ENCODE measurements around the gene SNCAIP. TPM values are rescaled to one million over a fixed set of nuclear protein-coding genes. Genes with fewer than 3 reads are reported as not detected.

Gene SNCAIP
- total RNA-seq, 1 donor from 2014 or later: 4.2 TPM

DNA sequence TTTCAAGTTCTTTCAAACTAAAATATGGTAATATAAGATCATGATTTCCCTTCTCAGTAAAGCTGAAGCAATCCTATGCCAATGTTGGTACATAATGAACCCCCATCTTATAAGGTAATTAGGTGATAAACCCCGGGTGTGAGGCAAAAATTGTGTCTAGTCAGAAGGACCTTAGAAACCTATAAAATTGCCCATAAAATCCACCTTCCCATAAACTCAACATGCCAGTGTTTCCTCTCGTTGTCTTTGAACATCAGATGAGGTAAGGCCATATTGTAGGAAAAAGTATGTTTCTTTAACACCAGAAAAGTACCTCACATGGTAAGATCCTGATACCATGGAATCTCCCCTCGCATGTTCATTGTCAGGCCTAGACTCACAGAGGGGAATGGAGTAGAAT, 43.3 kb downstream of the SNCAIP start:
- H3K4me1 Mint-ChIP-seq (ENCODE audit: unreplicated experiment): no peaks in the 10 kb centered on the region
- no peaks in the 10 kb centered on the region for H3K27me3 Mint-ChIP-seq (ENCODE audit: unreplicated experiment)
- no peak overlapping the region for H3K4me3 Mint-ChIP-seq (ENCODE audit: unreplicated experiment)
- H3K9me3 Mint-ChIP-seq (ENCODE audit: unreplicated experiment): no peaks in the 10 kb centered on the region
- H3K27ac Mint-ChIP-seq (ENCODE audit: unreplicated experiment): no peak overlapping the region
- no peaks in the 10 kb centered on the region for H3K36me3 Mint-ChIP-seq (ENCODE audit: unreplicated experiment)
- TF ChIP-seq, protein P1, sequence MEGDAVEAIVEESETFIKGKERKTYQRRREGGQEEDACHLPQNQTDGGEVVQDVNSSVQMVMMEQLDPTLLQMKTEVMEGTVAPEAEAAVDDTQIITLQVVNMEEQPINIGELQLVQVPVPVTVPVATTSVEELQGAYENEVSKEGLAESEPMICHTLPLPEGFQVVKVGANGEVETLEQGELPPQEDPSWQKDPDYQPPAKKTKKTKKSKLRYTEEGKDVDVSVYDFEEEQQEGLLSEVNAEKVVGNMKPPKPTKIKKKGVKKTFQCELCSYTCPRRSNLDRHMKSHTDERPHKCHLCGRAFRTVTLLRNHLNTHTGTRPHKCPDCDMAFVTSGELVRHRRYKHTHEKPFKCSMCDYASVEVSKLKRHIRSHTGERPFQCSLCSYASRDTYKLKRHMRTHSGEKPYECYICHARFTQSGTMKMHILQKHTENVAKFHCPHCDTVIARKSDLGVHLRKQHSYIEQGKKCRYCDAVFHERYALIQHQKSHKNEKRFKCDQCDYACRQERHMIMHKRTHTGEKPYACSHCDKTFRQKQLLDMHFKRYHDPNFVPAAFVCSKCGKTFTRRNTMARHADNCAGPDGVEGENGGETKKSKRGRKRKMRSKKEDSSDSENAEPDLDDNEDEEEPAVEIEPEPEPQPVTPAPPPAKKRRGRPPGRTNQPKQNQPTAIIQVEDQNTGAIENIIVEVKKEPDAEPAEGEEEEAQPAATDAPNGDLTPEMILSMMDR (IDR thresholded peaks at IDR 0.05): no peak
- no peak for DNase-seq (ENCODE audit: extremely low spot score, unreplicated experiment)

DNA sequence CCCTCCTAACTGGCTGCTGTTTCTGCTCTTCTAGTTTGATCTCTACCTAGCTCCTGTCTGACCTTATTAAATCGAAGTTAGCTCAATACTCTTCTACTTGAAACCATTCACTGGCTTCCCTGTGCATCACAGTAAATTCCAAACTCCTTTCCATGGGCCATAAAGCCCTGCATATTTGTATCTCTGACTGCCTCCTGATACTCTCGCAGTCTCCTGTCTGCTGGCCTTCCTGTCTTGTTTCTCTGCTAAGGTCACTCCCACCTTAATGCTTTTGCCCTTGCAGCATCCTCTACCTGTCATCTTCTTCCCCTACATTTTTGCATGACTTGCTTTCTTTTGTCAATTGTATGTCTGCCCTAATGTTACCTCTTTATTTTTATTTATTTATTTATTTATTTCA, 44.8 kb downstream of the SNCAIP start:
- no peak overlapping the region for H3K27ac Mint-ChIP-seq (ENCODE audit: unreplicated experiment)
- H3K4me3 Mint-ChIP-seq (ENCODE audit: unreplicated experiment): no peak overlapping the region
- H3K27me3 Mint-ChIP-seq (ENCODE audit: unreplicated experiment): no peaks in the 10 kb centered on the region
- no peak for DNase-seq (ENCODE audit: extremely low spot score, unreplicated experiment)
- no peaks in the 10 kb centered on the region for H3K36me3 Mint-ChIP-seq (ENCODE audit: unreplicated experiment)
- H3K4me1 Mint-ChIP-seq (ENCODE audit: unreplicated experiment): no peaks in the 10 kb centered on the region
- no peaks in the 10 kb centered on the region for H3K9me3 Mint-ChIP-seq (ENCODE audit: unreplicated experiment)
- TF ChIP-seq, protein P1 (IDR thresholded peaks at IDR 0.05): no peak

DNA sequence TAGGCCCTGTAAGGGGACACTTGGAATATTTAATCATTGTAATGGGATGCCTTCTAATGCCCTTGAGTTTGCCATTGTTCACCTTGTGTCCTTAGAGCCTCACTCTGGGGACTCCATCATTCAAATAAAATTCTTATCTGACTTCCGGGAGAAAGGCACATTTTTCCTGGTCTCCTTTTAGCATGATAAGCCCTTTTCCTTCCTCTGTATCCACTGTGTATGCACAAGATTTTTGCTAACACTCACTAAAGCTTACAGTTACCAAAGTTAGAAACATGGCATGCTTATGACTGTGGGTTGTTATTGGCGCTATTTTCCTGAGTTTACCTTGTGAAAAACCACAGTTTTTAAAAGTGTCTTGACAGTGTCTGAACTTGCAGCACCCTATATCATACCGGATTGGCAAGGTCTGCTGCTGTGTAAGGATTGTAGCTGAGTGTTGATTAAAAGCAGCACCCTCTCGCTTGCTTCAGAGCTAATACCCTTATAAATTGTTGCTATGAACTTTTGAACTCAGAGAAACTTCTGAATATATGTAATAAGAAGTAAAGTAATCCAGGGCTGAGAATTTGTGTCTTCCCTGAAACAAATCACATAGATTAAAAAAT, 46.4 kb downstream of the SNCAIP start:
- Mint-ChIP-seq H3K27me3 (ENCODE audit: unreplicated experiment) (no peaks in the 10 kb centered on the region), H3K27ac (ENCODE audit: unreplicated experiment) (no peak overlapping the region), H3K4me3 (ENCODE audit: unreplicated experiment) (no peak overlapping the region)

DNA sequence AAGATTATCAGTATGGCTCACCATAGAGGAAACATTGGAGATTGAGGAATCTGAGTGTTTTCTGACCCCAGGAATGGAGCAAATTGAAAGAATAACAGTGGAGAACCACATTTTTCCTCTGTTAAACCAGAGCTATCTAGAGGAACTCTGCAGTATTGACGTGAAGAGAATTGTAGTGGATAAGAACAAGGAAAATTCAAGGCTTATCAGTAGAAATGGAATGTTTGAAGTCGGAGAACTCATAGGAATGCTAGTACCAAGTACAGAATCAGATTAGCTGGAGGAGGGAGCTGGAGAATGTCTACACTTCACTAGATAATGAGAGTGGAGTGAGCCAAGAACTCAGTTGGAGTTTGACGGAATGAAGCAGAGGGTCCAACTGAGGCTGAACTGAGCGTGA, 50.3 kb downstream of the SNCAIP start:
- Mint-ChIP-seq H3K27me3 (ENCODE audit: unreplicated experiment) (no peaks in the 10 kb centered on the region), H3K27ac (ENCODE audit: unreplicated experiment) (no peak overlapping the region), H3K4me1 (ENCODE audit: unreplicated experiment) (no peaks in the 10 kb centered on the region), H3K9me3 (ENCODE audit: unreplicated experiment) (no peaks in the 10 kb centered on the region), H3K36me3 (ENCODE audit: unreplicated experiment) (no peaks in the 10 kb centered on the region), H3K4me3 (ENCODE audit: unreplicated experiment) (no peak overlapping the region)
- DNase-seq (ENCODE audit: extremely low spot score, unreplicated experiment): no peak
- TF ChIP-seq, protein P1 (IDR thresholded peaks at IDR 0.05): no peak

More for the DNA sequence above, 46.4 kb downstream of the SNCAIP start:
- no peaks in the 10 kb centered on the region for H3K36me3 Mint-ChIP-seq (ENCODE audit: unreplicated experiment)
- no peak for DNase-seq (ENCODE audit: extremely low spot score, unreplicated experiment)
- no peaks in the 10 kb centered on the region for H3K4me1 Mint-ChIP-seq (ENCODE audit: unreplicated experiment)
- TF ChIP-seq, protein P1 (IDR thresholded peaks at IDR 0.05): no peak
- no peaks in the 10 kb centered on the region for H3K9me3 Mint-ChIP-seq (ENCODE audit: unreplicated experiment)

DNA sequence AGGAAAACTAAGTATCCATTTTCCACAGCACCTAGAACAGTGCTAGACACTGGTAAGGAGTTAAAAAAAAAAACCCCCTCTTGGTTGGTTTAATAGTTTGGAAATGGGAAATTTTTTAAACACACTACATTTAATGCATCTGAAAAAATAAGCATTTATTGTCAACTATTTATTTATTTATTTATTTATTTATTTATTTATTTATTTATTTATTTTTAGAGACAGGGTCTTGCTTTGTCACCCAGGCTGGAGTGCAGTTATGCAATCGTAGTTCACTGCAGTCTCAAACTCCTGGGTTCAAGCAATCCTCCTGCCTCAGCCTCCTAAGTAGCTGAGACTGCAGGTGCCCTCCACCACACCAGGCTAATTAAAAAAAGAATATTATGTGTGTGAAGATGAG, 51.6 kb downstream of the SNCAIP start:
- TF ChIP-seq, protein P1 (IDR thresholded peaks at IDR 0.05): no peak
- Mint-ChIP-seq H3K27me3 (ENCODE audit: unreplicated experiment) (no peaks in the 10 kb centered on the region), H3K4me3 (ENCODE audit: unreplicated experiment) (no peak overlapping the region), H3K27ac (ENCODE audit: unreplicated experiment) (no peak overlapping the region), H3K36me3 (ENCODE audit: unreplicated experiment) (no peaks in the 10 kb centered on the region), H3K4me1 (ENCODE audit: unreplicated experiment) (no peaks in the 10 kb centered on the region), H3K9me3 (ENCODE audit: unreplicated experiment) (no peaks in the 10 kb centered on the region)
- no peak for DNase-seq (ENCODE audit: extremely low spot score, unreplicated experiment)
